Gastroesophageal sphincter (tissue), 3 donors: Measurements from ENCODE around the gene SRSF1.

Experiments used
- POLR2A ChIP-seq, 2 donors: fragments of 450-650 bp; IDR thresholded peaks; one replicate each; pipeline ENCODE4 v1.6.1; 2017; ENCODE audit warnings: antibody characterized with exemption in 2 of 2, mild to moderate bottlenecking in 2 of 2, moderate library complexity in 1 of 2
- POLR2AphosphoS5 ChIP-seq: sonication (generic); formaldehyde crosslinking; IDR thresholded peaks from one replicate; pipeline ENCODE4 v1.6.1; 2017; ENCODE audit warnings: antibody characterized with exemption
- TF ChIP-seq, protein P1 (sequence below), 4 experiments: fragments of 200-600 bp in 2 of 4; fragments of 450-650 bp in 2 of 4; sonication (generic) in 1 of 4; IDR thresholded peaks; one replicate each; pipeline ENCODE4 v1.5.1; 2017 to 2019; ENCODE audit warnings: antibody characterized with exemption in 4 of 4, mild to moderate bottlenecking in 2 of 4, moderate library complexity in 2 of 4

DNA sequence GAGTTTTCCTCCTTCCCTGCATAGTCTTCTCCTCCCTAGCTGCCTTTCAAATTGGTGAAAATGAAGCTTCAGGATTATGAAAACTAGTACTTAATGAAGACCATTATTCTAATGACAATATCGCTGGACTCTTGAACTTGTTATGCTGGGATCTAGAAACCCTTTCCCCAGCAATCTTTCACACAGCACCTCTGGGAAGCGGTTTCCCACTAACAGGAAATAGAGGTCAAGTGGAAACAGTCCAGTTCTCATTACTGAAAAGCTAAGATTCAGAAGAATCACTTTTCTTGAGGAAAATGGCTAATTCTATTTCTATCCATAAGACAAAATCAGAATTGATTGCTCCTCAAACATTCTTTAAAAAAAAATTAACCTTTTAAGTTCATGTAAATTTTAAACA lies 17.0 kb downstream of the SRSF1 start:
- TF ChIP-seq POLR2A (IDR thresholded peaks at IDR 0.05), result no peak
- TF ChIP-seq, protein P1, sequence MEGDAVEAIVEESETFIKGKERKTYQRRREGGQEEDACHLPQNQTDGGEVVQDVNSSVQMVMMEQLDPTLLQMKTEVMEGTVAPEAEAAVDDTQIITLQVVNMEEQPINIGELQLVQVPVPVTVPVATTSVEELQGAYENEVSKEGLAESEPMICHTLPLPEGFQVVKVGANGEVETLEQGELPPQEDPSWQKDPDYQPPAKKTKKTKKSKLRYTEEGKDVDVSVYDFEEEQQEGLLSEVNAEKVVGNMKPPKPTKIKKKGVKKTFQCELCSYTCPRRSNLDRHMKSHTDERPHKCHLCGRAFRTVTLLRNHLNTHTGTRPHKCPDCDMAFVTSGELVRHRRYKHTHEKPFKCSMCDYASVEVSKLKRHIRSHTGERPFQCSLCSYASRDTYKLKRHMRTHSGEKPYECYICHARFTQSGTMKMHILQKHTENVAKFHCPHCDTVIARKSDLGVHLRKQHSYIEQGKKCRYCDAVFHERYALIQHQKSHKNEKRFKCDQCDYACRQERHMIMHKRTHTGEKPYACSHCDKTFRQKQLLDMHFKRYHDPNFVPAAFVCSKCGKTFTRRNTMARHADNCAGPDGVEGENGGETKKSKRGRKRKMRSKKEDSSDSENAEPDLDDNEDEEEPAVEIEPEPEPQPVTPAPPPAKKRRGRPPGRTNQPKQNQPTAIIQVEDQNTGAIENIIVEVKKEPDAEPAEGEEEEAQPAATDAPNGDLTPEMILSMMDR (IDR thresholded peaks at IDR 0.05), result no peak
- TF ChIP-seq POLR2AphosphoS5, result no peak
